IMR-90 (cell line): Measurements from ENCODE around the gene ZNF341. TPM values are rescaled to one million over a fixed set of nuclear protein-coding genes. Genes with fewer than 3 reads are reported as not detected.
A peak's percentile ranks its signal among the peaks of the same experiment; 100 is the strongest.

Source experiments
- ATAC-seq: fragments of 200-7000 bp; cut with Tn5 transposase; 2 replicates; pipeline ENCODE4 v1.9.1; 2020; ENCODE audit warnings: low read depth, mild to moderate bottlenecking, moderate library complexity
- BruUV-seq: library from RNA; stranded (reverse); fragments of 400-500 nt; replicated peaks from 2 replicates; lab custom pipeline; 2021; lab: Mats Ljungman, UMichigan
- CTCF ChIA-PET: fragments of 300-600 bp; formaldehyde crosslinking; extraction: SDS; loops from one replicate; lab custom pipeline; 2021; ENCODE audit warnings: antibody characterized with exemption; lab: Yijun Ruan, JAX
- POLR2A ChIA-PET: fragments of 300-600 bp; sonication (Branson Sonifier 250); formaldehyde crosslinking; loops from one replicate; lab custom pipeline; 2022; ENCODE audit warnings: antibody characterized with exemption; ENCODE audit not compliant: unreplicated experiment; lab: Charles Lee
- DNase-seq: peaks from one replicate; pipeline ENCODE4 v3.0.0; 2013
- H2AFZ ChIP-seq: replicated peaks from 2 replicates; pipeline ENCODE3; 2013; ENCODE audit warnings: low read length, mild to moderate bottlenecking; ENCODE audit not compliant: poor library complexity
- H2AK5ac ChIP-seq: 2 replicates; pipeline ENCODE4 v1.6.1; 2013; ENCODE audit warnings: low read depth, low read length, inconsistent platforms
- H2AK9ac ChIP-seq: replicated peaks from 2 replicates; pipeline ENCODE3; 2013; ENCODE audit warnings: mild to moderate bottlenecking, low read depth, low read length, moderate library complexity; ENCODE audit not compliant: poor library complexity
- H2BK120ac ChIP-seq: 2 replicates; pipeline ENCODE4 v1.6.1; 2013; ENCODE audit warnings: low read depth, low read length, inconsistent platforms
- H2BK15ac ChIP-seq: 3 replicates; pipeline ENCODE4 v1.6.1; 2013; ENCODE audit warnings: low read depth, low read length, inconsistent platforms
- H2BK20ac ChIP-seq: 2 replicates; pipeline ENCODE4 v1.6.1; 2013; ENCODE audit warnings: low read depth, mild to moderate bottlenecking, inconsistent platforms, low read length, moderate library complexity
- H2BK5ac ChIP-seq: 2 replicates; pipeline ENCODE4 v1.6.1; 2013; ENCODE audit warnings: mild to moderate bottlenecking, low read depth, low read length, inconsistent platforms; ENCODE audit not compliant: poor library complexity, severe bottlenecking
- H3K14ac ChIP-seq: replicated peaks from 2 replicates; pipeline ENCODE4 v1.6.1; 2013; ENCODE audit warnings: low read depth, low read length, inconsistent platforms
- H3K18ac ChIP-seq: 2 replicates; pipeline ENCODE4 v1.6.1; 2013; ENCODE audit warnings: low read depth, low read length, control low read depth
- H3K23ac ChIP-seq: 2 replicates; pipeline ENCODE4 v1.6.1; 2013; ENCODE audit warnings: low read depth, low read length, inconsistent platforms
- H3K27ac ChIP-seq: 2 replicates; pipeline ENCODE4 v1.5.1; 2013; ENCODE audit warnings: mild to moderate bottlenecking, control low read depth, low read length; ENCODE audit not compliant: insufficient read depth
- H3K27me3 ChIP-seq: 2 replicates; pipeline ENCODE4 v1.6.1; 2013; ENCODE audit warnings: low read length; ENCODE audit not compliant: control insufficient read depth, insufficient read depth
- H3K36me3 ChIP-seq: 2 replicates; pipeline ENCODE4 v1.6.1; 2013; ENCODE audit warnings: low read length, mixed read lengths; ENCODE audit not compliant: control insufficient read depth, insufficient read depth
- H3K4ac ChIP-seq: 2 replicates; pipeline ENCODE4 v1.6.1; 2013; ENCODE audit warnings: low read depth, low read length, inconsistent platforms
- H3K4me1 ChIP-seq: 2 replicates; pipeline ENCODE4 v1.6.1; 2013; ENCODE audit warnings: low read length, mixed read lengths; ENCODE audit not compliant: control insufficient read depth, insufficient read depth
- H3K4me2 ChIP-seq: 2 replicates; pipeline ENCODE4 v1.6.1; 2013; ENCODE audit warnings: low read depth, mild to moderate bottlenecking, control low read depth, low read length, moderate library complexity
- H3K4me3 ChIP-seq: 2 replicates; pipeline ENCODE4 v1.5.1; 2013; ENCODE audit warnings: low read depth, mild to moderate bottlenecking, control low read depth, low read length, moderate library complexity; ENCODE audit not compliant: insufficient read depth
- H3K56ac ChIP-seq: 2 replicates; pipeline ENCODE4 v1.6.1; 2013; ENCODE audit warnings: low read length, inconsistent platforms; ENCODE audit not compliant: insufficient read depth; ENCODE audit errors: extremely low read depth
- H3K79me1 ChIP-seq, 2 experiments: 2 replicates each; pipeline ENCODE4 v1.6.1; 2013; ENCODE audit warnings: low read length in 2 of 2, inconsistent platforms in 1 of 2, low read depth in 1 of 2
- H3K9ac ChIP-seq: 2 replicates; pipeline ENCODE4 v1.6.1; 2013; ENCODE audit warnings: low read depth, low read length, control low read depth
- H3K9me1 ChIP-seq: 2 replicates; pipeline ENCODE4 v1.6.1; 2013; ENCODE audit warnings: low read length, inconsistent platforms; ENCODE audit not compliant: insufficient read depth
- H3K9me3 ChIP-seq: 2 replicates; pipeline ENCODE4 v1.6.1; 2013; ENCODE audit warnings: low read length; ENCODE audit not compliant: control insufficient read depth, insufficient read depth
- H4K20me1 ChIP-seq: 2 replicates; pipeline ENCODE4 v1.6.1; 2013; ENCODE audit warnings: low read length, inconsistent platforms; ENCODE audit not compliant: insufficient read depth
- H4K5ac ChIP-seq: 2 replicates; pipeline ENCODE4 v1.6.1; 2013; ENCODE audit warnings: mild to moderate bottlenecking, low read depth, low read length, control low read depth
- H4K8ac ChIP-seq, 2 experiments: 2 replicates each; pipeline ENCODE4 v1.6.1; 2013; ENCODE audit warnings: low read depth in 2 of 2, low read length in 2 of 2, control low read depth in 1 of 2, inconsistent platforms in 1 of 2
- H4K91ac ChIP-seq: 2 replicates; pipeline ENCODE4 v1.6.1; 2013; ENCODE audit warnings: low read depth, low read length, inconsistent platforms; ENCODE audit not compliant: insufficient read depth
- CEBPB ChIP-seq: IDR thresholded peaks from 2 replicates; pipeline ENCODE4 v1.6.1; 2012; ENCODE audit warnings: low read depth, low read length, improper control_type of control experiment
- MAFK ChIP-seq: IDR thresholded peaks from 2 replicates; pipeline ENCODE4 v1.6.1; 2012; ENCODE audit warnings: low read depth, low read length, improper control_type of control experiment
- MXI1 ChIP-seq: IDR thresholded peaks from 2 replicates; pipeline ENCODE4 v1.6.1; 2012; ENCODE audit warnings: low read depth, mild to moderate bottlenecking, low read length, moderate library complexity, borderline replicate concordance
- NFE2L2 ChIP-seq: fragments of 150-350 bp; IDR thresholded peaks from 2 replicates; pipeline ENCODE4 v1.6.1; 2016; ENCODE audit warnings: low read depth, mild to moderate bottlenecking, low read length
- WGBS, 2 experiments: methylation state at CpG; one replicate each; pipeline versions ENCODE4 v1.1.5 to v1.1.7; 2013; ENCODE audit warnings: missing lambda C conversion rate in 2 of 2; ENCODE audit not compliant: insufficient read length in 1 of 2; ENCODE audit errors: extremely low coverage in 2 of 2; 5-methylcytosine and 5-hydroxymethylcytosine counted together
- dilution Hi-C: fragments of 300-500 bp; cut with HindIII; formaldehyde crosslinking; loops from one replicate; pipeline ENCODE4 v1.14.3; 2018; ENCODE audit warnings: low sequenced_read_pairs; ENCODE audit not compliant: unreplicated experiment
- in situ Hi-C: fragments of 300-500 bp; cut with MboI; formaldehyde crosslinking; loops from 3 replicates; pipeline ENCODE4 v1.14.3; 2019; ENCODE audit warnings: low sequenced_read_pairs, inconsistent platforms, mixed read lengths
- intact Hi-C: fragments of 100-400 bp; cut with micrococcal nuclease; formaldehyde crosslinking; loops from 2 replicates; pipeline ENCODE4 v1.10.0; 2022
- polyA plus RNA-seq, 3 experiments: library from polyadenylated mRNA; depleted of rRNA; stranded (reverse); fragments of >200 nt; gene quantifications; 2 replicates each; pipeline ENCODE4 v1.2.3, GENCODE V29; 2012; ENCODE audit warnings: low replicate concordance in 1 of 3
- total RNA-seq: library from RNA; depleted of rRNA; stranded (reverse); fragments of >200 nt; gene quantifications from 2 replicates; pipeline ENCODE4 v1.2.3, GENCODE V29; 2012
- TF ChIP-seq, protein P1 (sequence below): fragments of 150-350 bp; IDR thresholded peaks from 2 replicates; pipeline ENCODE4 v1.6.1; 2016; ENCODE audit warnings: low read depth, mild to moderate bottlenecking, low read length, moderate library complexity, borderline replicate concordance

Gene ZNF341
- total and polyA plus RNA-seq, 2 of the 4 experiments (the other 2 are of a cell fraction) = 1.1 to 3.4 TPM

DNA sequence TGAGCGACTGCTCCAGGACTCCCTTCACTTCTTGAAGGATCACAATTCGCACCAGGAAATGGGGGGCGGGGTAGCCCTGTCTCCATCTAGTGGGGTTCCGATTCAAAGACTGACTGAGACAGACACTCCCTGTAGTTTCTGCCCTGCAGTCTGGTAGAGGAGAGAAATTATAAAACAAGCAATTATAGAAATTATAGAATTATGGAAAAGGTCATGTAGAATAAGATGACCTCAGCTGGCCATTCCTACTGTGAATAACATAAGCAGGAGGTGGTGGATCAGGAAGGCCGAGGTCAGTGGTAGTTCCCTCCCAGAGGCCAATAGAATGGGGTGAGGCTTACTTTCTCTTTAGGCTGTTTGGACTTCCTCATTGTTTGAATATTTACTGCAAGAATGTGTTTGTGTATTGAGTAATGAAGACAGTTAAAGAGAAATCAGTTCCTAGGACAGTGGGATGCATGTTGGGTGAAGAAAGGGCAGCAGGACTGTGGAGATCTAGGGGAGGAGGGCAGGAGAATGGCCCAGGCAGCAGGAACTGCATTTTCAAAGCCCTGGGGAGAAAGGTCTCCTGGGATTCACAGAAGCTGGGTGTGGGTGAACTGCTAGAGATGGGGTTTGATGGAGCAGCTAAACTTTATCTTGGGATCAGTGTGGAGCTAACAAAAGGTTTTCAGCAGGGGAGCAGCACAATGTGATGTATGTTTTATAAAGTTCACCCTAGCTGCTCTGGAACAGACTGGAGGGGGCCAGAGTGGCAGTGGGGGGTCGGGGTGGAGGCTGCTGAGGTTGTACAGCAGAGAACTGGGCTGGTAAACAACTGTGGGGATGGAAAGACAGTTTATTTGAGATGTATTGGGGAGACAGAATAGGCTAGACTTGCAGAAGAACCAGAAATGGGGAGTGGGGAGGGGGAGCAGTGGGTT lies 2.1 kb downstream of the ZNF341 start:
- POLR2A ChIA-PET = no interaction called here
- Histone ChIP-seq H3K23ac (peak overlapping the region; percentile 78), H4K91ac (peak overlapping the region; percentile 92), H2AK5ac (peak overlapping the region; percentile 63), H2AK9ac (peak overlapping the region; percentile 92), H3K9ac (peak overlapping the region; percentile 50), H4K5ac (peak overlapping the region; percentile 72), H3K9me3 (peaks cover 9% of the 10 kb centered on the region), H2BK120ac (peak overlapping the region; percentile 90), H3K79me1 (peaks cover 12 to 37% of the 10 kb centered on the region in 2 experiments; a peak in 3 of 4 replicates), H3K36me3 (peaks cover 1% of the 10 kb centered on the region; the same call in 1 of the 2 replicates), H3K4me3 (no peak overlapping the region), H3K27me3 (no peaks in the 10 kb centered on the region), H2BK5ac (peak overlapping the region; percentile 84), H2BK15ac (peak overlapping the region; percentile 82; the same call in 2 of the 3 replicates), H3K4me1 (peaks cover 18% of the 10 kb centered on the region), H3K9me1 (peaks cover 7% of the 10 kb centered on the region; the same call in 1 of the 2 replicates), H2BK20ac (peak overlapping the region; percentile 76), H3K4ac (peak overlapping the region; percentile 88), H3K18ac (peak overlapping the region; percentile 89), H4K8ac (peak overlapping the region; percentile 84 to 95), H4K20me1 (no peaks in the 10 kb centered on the region), H2AFZ (peak overlapping the region; percentile 85), H3K14ac (peak overlapping the region; percentile 83), H3K27ac (peak overlapping the region; percentile 85), H3K4me2 (peak overlapping the region; percentile 35), H3K56ac (peak overlapping the region; percentile 51)
- DNase-seq = peak; percentile 64
- in situ Hi-C loops = no loop called here
- TF ChIP-seq MAFK = no peak
- TF ChIP-seq, protein P1, sequence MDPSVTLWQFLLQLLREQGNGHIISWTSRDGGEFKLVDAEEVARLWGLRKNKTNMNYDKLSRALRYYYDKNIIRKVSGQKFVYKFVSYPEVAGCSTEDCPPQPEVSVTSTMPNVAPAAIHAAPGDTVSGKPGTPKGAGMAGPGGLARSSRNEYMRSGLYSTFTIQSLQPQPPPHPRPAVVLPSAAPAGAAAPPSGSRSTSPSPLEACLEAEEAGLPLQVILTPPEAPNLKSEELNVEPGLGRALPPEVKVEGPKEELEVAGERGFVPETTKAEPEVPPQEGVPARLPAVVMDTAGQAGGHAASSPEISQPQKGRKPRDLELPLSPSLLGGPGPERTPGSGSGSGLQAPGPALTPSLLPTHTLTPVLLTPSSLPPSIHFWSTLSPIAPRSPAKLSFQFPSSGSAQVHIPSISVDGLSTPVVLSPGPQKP = no peak
- peak; percentile 78 for TF ChIP-seq CEBPB
- no peak for TF ChIP-seq MXI1
- TF ChIP-seq NFE2L2 = no peak
- dilution Hi-C loops = no loop called here
- peak; percentile 65 for ATAC-seq
- CTCF ChIA-PET = no interaction called here
- no TSS peak for BruUV-seq
- intact Hi-C loops = loop anchor here (5.0 kb wide), 2 partner anchors 67 to 78 kb away; partner anchors contain the start of genes ACTL10 and CHMP4B
- 50% methylated on average over 2 of the region's 6 CpGs; no CpG with 5 or more reads in 1 of the 2 experiments for WGBS, 2 experiments
